Activated CD8-positive, alpha-beta memory T cell treated with anti-CD3 and anti-CD28 coated beads, Interleukin-2, amount 50 U/mL, for 4 hours (primary cell): ENCODE results near the gene SMC1A.
"Not testable (repeated sequence)": the region's sequence is repeated elsewhere in the genome, so short reads cannot be mapped to it uniquely, and the experiment has no call there.

ENCODE experiments used
- DNase-seq: peaks from one replicate; pipeline ENCODE4 v3.0.0-alpha.2; 2020

SMC1A gene

DNA sequence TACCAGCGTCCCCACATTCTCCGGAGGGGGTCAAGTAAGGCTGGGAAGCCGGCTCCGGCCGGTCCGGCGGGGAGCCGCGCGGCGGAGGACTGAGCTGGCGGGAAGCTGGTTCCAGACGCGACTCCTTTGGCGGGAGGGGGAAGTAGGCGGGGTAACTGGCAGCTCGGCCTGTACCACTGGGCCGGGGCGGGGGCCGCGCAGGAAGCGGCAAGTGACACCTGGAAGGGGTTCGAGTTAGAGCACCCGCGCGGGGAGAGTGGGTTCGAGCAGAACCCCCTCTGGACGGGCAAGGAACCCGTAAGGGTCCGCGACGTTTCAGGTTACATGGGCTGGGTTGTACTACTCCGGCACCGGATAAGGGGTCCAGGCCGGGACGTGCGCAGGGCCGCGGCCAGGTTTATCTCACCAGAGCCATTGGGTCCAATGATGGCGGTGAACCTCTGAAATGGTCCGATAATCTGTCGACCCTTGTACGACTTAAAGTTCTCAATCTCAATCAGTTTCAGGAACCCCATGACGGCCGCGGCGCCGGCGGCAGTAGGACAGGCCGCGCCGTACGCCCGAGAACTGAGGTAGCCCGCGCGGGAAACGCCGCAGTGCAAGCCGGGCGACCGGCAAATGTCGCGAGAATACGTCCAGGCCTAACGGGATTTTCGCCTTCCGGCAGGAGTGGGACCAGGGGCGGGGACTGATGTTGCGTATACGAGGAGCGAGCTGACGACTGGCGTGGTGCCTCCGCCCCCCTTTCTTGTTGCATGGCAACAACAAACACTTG lies at the start of gene SMC1A:
SMC1A (minus strand) TSS at position 569 of the 775 bp plus-strand sequence; CDS start at position 515, 54 bp downstream.
- DNase-seq, result peak; percentile 98

DNA sequence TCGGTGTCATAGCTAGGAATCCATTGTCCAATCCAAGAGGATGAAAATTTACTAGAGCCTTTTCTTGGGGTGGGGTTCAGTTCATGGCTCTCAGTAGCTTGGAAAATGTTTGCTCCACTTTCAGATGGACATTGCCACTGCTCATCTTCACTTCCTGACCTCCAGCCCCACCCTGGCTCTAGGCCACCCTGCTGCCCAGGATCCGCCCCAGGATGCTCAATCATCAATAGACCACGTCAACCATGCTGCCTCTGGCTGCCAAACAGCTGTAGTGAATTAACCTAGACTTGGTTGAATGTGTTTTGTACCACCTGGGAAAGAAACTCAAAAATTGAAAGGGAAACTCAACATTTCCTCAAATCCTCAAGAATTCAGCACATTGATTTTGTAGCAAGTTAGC lies 48.9 kb upstream of the SMC1A start:
- DNase-seq, result no peak

DNA sequence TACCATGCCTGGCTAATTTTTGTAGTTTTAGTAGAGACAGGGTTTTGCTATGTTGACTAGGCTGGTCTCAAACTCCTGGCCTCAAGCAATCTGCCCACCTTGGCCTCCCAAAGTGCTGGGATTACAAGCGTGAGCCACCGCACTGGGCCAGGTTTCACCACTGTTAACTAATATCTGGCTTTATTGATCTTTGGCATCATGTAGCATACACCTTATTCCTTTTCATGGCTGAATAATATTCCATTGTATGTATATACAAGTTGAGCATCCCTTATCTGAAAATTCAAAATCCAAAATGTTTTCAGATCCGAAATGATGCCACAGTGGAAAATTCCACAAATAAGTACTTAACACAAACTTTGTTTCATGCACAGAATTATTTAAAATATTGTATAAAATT lies 46.2 kb upstream of the SMC1A start:
- not testable (repeated sequence) for DNase-seq

DNA sequence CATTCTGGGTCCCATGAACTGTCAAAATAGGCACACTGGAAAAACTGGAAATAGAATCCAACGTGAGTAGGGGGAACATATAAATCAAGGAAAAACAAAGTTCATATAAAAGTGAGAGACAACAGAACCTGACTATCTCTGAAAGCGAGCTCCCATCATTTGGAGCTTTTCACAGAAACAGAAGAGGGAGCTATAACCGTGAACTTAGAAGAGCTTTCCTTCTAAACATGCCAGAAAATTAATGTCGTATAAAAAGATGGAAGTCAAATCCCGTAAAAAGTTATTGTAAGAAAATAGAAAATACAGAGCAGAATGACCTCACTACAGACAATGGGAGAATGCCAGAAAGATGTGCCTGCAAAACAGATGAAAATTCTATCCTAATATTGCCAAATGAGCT lies 35.6 kb upstream of the SMC1A start:
- DNase-seq, result no peak

DNA sequence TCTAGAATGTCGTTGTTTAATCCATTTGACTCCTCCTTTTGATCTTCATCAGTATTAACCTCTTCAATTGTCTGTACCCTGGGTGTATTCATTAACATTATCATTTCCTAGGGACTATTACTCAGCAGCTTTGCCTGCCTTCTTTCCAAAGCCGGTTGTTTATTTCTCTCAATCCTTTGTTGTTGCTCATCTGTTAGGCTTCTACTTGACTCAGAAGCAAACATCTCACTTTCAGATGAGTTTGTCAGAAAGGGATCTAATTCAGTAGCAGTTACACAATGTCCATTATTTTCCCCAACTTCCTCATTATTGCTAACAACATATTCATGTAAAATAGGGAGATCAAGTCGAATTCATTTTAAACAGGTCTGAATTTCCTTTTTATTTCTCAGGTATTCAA lies 33.8 kb upstream of the SMC1A start:
- no peak for DNase-seq

DNA sequence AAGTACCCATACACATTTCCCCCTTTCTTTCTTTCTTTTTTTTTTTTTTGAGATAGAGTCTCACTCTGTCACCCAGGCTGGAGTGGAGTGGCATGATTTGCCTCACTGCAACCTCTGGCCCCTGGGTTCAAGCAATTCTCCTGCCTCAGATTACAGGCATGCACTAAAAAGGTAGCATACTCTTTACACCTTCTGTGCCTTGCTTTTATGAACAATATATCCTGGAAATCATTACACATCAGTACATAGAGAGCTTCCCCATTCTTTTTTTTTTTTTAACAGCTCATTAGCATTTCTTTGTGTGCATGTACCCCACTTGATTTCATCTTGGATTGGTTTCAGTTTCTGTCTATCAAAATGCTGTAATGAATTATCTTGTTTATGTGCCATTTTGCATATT lies 30.4 kb upstream of the SMC1A start:
- DNase-seq, result no peak

DNA sequence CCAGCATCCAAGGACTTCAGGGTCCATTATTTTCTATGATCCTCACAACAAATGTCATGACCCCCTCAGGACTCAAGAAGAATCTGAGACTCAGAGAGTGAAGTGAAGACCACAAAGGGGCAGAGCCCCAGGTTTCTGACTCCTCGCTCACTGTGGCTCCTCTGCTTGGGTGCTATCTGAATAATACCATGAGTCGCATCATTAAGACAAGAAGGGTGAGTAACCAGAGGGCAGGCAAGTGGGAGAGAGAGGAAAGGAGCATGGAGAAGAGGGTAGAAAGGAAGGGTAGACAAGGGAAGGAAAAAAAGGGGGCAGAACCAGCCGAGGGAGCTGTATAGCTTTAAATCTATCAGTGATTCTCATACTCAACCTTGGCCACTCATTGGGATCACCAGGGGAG lies 27.2 kb upstream of the SMC1A start:
- DNase-seq, result no peak

DNA sequence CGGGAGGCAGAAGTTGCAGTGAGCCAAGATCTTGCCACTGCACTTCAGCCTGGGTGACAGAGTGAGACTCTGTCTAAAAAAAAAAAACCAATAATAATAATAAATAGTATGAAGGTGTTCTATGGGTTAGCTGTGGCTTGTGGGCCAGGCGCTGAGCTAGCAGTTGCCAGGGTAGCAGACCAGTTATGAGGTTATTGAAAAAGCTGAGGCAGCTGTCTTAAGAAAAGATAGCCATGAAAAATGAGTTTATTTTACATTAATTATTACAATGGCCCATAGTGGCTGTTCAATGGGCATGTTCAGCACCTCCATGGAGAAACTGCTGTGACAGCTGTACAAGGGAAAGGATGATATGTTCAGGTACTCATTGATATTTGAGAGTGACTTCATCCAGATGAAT lies 25.0 kb upstream of the SMC1A start:
- DNase-seq, result no peak

DNA sequence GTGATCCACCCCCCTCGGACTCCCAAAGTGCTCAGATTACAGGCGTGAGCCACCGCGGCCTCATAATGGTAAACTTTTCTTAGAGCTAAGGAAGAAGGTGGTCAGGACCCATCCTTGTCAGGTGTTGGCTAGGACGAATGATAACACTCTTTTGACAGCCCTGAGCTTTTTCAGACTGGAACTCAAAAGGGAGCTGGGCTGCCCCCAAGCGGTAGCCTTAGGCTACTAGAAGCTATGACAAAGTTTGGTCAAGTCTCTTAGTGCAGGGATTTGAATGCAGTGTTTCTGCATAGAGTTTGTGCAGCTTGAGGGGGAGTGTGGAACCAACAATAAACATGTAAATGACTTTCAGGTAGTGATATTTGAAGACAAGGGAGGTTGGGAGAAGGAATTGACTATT lies 23.5 kb upstream of the SMC1A start:
- DNase-seq, result peak; percentile 45

DNA sequence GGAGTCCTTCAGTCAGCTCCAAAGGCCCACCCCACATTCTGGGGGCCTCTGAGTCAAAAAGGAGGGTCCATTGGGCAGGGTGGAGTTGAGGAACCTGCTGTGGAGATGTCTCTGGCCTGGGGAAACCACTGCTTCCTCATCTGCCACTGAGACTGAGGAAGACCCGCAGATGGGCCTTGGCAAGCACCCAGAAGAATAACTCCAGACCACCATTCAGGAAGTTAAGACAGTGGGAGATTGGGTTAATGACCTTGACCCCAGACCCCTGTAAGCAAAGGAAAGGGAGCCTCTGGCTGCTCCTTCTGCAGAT lies 19.8 kb upstream of the SMC1A start:
- no peak for DNase-seq

DNA sequence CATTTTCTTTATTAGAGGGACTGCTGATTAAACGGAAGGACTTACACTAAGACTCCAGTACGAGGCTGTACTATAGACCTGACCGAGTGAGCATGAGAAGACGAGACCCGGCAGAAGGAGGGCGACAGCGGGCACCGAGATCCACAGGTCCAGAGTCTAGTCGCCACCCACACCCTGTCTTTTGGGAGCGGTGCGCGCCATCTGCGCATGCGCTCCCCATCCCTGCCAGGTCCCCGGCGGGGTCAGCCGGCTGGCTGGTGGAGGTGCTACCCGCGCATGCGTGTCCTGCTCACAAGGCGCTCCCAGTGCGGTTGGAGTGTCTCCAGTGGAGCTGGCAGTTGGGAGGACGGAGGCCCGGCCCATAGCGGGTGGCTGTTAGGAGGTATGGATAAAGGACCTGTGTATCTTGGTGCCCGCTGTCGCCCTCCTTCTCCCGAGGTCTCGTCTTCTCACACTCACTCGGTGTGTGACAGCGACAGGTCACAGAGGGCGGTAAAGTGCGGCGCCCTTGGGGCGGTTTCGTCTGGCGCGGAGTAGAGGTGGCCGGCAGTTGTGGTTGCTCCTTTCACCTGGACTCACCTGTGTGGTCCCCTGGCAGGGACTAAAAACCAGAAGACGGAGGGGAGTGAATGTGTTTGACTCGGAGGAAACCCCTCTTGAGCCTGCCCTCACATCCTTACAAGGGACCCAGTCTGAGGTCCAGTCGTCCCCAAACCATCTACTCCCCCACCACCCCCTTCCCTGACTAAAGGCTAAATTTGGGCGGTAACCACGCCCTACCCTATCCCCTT lies 19.3 kb upstream of the SMC1A start:
- peak; percentile 65 for DNase-seq

DNA sequence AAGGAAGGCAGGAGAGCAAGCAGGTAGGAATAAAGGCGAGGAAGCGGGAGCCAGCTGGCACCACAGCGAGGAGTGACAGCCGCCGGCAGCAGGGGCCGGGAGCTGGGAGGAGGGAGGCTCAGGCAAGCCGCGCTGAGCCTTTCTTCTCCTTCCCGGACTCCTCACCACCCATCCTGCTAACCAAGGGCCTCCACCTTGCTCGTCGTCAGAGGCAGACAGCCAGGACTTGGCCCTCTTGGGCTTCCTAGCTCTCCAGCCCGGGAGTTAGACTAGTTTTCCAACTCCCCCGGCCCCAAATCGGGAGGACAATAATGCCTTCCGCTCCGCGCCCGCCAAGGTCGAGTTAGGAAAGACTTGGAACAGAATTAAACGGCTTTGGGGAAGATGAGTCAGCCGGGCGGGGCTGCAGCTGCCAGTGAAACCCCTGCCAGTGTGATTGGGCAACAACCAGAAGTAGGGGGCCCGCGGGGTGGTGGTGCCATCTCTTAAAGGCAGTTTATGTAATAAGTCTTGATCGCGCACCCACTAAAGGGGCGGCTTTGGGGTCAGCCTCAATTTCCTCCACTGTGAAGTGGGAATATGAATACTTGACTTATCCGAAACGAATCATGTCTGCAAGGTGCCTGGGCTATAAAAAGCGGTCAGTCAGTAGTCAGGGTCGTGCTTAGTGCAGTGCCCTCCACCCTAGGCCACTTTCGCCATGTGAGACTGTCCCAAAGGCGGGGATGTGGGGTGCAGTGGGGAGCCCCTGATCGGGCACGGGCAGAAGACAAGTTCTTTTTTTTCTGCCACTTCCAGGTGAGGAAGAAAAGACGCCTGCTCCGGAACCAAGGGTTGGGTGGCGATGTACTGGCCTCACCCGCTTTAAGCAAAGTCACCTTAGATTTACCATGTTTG lies 18.4 kb upstream of the SMC1A start:
- DNase-seq, result peak; percentile 35

DNA sequence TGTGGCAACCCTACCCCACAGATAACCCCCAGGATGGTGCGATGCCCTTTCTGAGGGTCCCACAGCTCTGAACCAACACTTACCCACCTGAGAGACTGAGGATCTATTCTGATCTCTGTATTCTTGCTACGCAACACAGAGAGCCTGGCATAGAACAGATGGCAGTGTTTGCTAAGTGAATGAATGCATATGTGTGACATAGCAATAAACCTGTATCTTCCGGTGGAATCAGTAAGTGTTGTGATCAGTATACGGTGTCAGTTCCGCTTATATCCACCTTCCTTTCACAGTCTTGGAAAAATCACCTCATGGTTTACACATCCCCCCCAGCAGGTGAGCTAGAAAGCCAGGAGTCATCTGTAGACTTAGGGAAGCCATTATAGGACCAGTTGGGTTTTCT lies 17.6 kb upstream of the SMC1A start:
- DNase-seq, result no peak

DNA sequence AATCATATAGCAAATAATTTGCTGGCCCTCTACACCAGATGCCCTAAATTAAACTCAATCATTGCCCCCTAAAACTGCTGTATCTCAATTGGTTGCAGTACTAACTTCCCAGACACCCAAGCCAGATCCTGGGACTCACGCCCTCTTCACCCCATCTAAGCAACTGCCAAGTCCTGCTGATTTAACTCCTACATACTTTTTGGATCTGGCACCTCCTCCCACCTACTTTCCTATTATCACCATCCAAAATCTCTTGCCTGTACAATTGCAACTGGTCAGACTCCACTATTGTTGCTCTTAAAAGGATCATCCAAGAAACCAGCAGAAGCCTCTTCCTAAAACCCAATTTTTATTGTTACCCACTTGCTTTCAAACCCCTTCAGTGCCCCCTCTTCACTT lies 16.4 kb upstream of the SMC1A start:
- no peak for DNase-seq

DNA sequence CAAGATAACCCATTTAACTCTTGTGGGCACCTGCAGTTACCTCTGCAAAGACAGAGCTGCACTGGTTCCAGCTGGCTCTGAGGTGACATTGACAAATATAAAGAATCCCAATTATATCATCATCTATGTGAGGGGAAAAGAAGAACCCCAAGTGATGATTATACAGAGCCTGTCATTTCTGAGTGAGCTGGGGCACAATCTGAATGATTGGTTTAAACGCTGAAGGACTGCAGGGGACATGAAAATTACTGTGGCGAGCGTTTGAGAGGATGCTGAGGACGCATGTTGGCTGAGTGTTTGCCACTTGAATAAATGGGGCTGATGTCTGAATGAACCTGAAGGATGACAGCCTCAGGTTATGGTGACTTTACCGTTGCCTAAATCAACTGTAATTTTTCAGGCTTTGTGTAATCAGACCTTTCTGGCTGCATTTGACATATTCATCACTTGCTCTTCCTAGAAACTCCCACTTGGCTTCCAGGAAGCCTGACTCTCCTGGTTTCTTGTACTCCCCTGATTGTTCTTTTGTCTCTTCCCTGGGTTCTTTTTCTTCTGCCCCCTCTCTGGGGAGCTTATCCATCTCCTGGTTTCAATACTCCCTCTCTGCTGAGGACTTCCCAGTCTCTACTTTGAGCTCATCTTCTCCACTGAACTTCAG lies 15.8 kb upstream of the SMC1A start:
- DNase-seq, result no peak

DNA sequence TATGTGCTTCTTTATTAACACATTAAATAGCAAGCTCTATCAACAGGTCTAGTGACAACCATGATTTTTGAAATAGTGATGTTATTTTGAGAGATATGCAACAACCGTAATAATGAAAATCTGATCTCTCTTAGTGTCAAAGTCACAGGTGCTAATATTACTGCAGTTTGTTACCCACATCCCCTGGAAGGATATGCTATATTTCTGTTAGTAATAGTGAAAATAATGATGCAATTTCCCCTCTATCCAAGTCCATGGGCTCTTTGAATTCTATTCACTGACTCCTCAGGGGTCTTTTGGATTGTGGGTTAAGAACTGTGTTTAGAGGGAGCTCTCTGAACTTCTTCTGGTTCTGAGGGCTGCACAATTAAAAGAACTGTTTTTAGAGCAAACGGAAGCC lies 14.8 kb upstream of the SMC1A start:
- no peak for DNase-seq

DNA sequence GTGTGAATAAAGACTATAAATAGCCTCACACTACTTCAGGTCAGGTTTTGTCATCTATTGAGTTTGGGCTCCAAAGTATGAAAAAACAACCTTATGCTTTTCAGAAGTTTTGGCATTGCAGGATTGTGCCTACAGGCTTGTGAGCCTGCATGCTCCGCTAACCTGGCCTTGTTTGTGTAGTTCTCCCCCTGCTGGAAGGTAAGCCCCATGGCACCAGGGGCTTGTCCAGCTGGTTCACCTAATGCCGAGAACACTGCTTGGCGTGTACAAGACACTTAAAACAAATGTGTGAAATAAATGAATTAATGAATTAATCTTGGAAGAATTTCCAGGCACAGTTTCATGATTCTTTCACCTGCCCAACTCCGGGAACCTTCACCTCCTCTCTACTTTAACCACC lies 13.5 kb upstream of the SMC1A start:
- peak; percentile 63 for DNase-seq

DNA sequence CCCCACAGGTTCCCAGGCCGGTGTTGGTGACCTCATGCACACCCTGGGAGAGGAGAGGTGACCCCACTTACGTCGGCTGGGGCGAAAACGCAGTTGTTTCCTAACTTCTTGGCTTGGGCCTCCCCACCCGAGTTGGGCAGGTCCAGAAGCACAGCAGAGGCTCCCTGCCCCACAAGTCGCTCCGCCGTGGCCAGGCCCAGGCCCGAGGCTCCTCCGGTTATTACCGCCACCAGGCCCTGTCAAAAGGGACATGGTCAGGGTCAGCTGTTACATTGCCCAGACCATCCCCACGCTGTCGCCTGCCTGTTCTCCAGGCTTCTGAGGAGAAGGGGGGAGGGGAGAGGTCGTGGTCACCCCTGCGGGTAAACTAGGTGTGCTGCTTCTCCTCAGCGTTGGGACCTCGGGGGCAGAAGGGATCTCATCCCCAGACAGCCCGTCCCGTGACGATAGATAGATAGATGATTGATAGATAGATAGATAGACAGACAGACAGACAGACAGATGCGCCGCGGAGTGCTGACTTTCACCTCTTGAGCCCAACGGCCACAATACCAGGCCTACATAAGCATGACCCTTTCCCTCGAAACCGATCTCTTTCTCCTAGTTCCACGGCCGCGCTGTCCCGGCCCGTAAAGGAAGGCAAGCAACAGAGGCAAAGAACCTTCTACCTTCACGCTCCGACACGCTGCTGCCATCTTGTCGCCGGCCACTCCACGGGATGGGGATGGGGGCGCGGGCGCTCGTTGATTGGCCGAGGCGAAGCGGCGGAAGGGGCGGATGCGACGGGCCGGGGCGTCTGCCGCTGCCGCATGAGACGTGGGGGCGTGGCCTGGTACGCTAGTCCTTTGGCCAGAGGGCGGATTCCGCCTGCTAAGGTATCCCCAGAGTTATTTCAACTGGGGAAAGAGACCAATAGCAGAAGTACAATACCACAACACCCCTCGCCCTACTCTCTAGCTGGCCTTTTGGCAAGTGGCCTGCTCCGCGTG lies 11.5 kb upstream of the SMC1A start, which contains the start of gene HSD17B10:
HSD17B10 (minus strand) TSS at position 720 of the 989 bp plus-strand sequence; CDS start at position 695, 25 bp downstream.
- DNase-seq, result peak; percentile 86

DNA sequence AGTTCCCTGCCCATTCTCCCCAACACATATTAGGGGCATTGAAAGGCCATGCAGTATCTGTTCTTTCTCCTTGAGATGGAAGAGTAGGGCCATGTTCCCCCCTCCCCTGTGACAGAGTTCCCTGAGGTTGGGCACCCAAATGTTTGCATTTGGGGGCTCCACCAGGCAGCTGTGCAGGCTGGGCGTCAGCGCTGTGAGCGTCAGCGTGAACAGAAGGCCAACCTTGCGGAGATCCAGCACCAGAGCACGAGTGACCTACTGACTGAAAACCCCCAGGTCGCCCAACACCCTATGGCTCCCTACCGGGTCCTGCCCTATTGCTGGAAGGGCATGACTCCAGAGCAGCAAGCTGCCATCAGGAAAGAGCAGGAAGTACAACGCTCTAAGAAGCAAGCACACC lies 7.8 kb upstream of the SMC1A start:
- no peak for DNase-seq

DNA sequence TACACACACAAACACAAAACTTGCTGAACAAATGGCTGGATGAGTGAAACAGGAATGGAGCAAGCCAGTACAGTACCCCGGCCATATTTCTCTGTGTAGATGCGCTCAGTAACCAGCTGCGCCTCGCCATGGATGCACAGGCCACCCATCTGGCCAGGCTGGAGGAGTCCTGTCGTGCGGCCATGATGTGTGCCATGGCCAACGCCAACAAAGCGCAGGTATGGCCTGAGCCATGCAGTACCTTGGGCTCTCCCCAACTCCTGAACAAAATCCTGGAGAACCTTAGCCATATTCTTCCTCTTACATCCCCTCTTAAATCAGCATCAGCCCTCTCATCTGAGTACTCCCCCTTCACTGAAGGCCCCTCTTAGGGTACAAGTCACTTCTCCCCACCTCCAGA lies 7.3 kb upstream of the SMC1A start:
- DNase-seq, result no peak

DNA sequence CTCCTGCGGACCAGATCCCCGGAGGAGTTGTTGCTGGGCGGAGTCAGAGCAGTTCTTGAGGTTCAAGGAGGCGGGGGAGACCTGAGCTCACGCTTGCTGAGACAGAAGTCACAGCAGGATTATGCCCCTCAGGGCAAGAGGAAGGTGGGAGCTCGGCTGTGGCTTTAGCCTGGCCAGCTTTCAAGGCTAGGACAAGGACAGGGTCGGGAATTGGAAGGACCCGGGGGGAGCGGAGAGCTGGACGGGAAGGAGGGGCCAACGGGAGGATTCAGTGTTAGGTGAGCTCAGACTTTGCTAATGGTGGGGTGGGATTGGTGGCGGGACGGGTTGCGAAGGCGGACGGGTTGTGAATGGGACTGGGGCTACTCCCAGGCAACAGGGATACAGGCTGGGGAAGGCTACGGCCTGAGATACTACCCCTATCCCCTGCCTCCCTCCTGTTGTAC lies 430 bp upstream of the SMC1A start, which contains the start of gene RIBC1:
RIBC1 (plus strand) TSS at position 13 of the 446 bp plus-strand sequence. CDS start 3,404 bp downstream, outside the sequence.
- DNase-seq, result no peak

DNA sequence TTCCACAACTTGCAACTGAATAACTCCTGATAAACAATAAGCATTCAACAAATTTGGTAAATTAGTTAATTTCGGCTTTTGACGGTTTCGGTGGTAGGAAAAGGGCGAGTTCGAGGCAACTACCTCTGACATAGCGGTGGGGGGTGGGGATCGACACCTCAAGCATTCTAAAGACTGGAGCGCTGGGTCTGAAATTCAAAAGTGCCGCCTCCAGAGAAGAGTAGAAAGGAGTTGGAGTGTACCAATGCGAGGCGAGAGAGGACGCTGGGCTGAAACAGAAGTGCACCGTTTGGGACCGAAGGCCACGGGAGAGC lies 725 bp downstream of the SMC1A start:
- no peak for DNase-seq
